ENCODE data around the gene LDLRAD3.
"Not testable (repeated sequence)": the region's sequence is repeated elsewhere in the genome, so short reads cannot be mapped to it uniquely, and the experiment has no call there.

LDLRAD3 gene

GRCh38 chr11:35995681-35996271 lies 51.9 kb downstream of the LDLRAD3 start:
- no peak for DNase-seq

GRCh38 chr11:35997902-35998520 lies 54.1 kb downstream of the LDLRAD3 start:
- no peak for DNase-seq

- no peak for DNase-seq
Measured at GRCh38 chr11:35998634-35999033, 54.8 kb downstream of the LDLRAD3 start.

- DNase-seq: no peak
Measured at GRCh38 chr11:36000616-36001190, 56.8 kb downstream of the LDLRAD3 start.

DNA sequence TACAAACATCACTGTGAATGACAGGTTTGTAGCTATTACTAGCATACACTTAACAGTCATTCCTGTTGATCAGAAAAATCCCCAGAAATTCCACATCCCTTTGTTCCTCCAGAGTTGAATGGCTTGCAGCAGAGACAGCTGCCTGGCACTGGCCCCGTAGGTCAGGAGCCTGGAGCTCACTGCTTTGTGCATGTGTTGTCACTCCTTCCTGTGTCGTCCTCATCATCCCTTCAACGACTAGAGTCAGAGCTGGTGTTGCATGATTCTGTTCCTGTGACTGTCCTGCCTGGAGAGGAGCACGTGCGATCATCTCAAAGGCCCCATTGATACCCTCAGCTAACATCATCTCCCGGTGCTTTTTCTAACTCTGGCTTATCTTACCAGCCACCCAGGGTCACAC lies 58.3 kb downstream of the LDLRAD3 start:
- DNase-seq: no peak

GRCh38 chr11:36002796-36003195 lies 58.9 kb downstream of the LDLRAD3 start:
- DNase-seq: no peak

DNA sequence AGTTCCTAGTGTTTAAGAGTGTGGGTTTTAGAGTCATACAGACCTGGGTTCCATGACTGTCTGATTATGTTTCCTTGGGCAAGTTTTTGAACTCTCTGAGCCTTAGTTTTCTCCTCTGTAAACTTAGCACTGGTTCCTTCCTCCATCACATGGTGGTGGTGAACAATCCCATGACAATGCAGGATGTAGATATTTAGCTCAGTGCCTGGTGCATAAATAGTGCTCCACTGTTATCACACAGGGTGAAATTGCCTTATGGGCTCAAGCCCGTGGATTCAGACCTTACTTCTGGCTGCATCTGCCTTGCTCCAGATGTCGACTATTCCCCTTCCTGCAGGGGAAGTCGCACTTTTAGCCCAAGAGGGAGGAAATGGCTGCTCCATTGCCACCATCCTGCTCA lies 62.7 kb downstream of the LDLRAD3 start:
- DNase-seq: no peak

- DNase-seq: no peak
Measured at GRCh38 chr11:36007127-36007655, 63.3 kb downstream of the LDLRAD3 start.

- peak; percentile 38 for DNase-seq
Measured at GRCh38 chr11:36008584-36008983, 64.7 kb downstream of the LDLRAD3 start.

- peak; percentile 78 for DNase-seq
Measured at GRCh38 chr11:36009473-36009872, 65.6 kb downstream of the LDLRAD3 start.

GRCh38 chr11:36010010-36010740 lies 66.3 kb downstream of the LDLRAD3 start:
- peak; percentile 65 for DNase-seq

- no peak for DNase-seq
Measured at GRCh38 chr11:36011574-36011973, 67.7 kb downstream of the LDLRAD3 start.

DNA sequence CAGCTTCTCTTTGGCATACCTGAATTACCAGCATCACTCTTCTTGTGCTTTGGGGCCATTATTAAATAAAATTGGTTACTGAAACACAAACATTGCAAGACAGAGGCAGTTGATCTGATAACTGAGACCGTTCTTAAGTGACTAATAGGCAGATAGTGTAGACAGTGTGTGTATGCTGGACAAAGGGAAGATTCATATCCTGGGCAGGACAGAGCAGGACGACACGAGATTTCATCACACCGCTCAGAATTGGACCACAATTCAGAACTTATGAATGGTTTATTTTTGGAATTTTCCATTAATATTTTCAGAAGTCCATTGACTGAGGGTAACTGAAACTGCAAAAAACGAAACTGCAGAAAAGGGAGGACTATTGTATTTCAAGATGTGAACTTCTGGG lies 68.6 kb downstream of the LDLRAD3 start:
- no peak for DNase-seq

GRCh38 chr11:36012979-36013378 lies 69.1 kb downstream of the LDLRAD3 start:
- no peak for DNase-seq

- not testable (repeated sequence) for DNase-seq
Measured at GRCh38 chr11:36013446-36013845, 69.6 kb downstream of the LDLRAD3 start.

- DNase-seq: no peak
Measured at GRCh38 chr11:36013950-36014897, 70.4 kb downstream of the LDLRAD3 start.

- no peak for DNase-seq
Measured at GRCh38 chr11:36014898-36015665, 71.2 kb downstream of the LDLRAD3 start.

- DNase-seq: no peak
Measured at GRCh38 chr11:36015799-36016198, 71.9 kb downstream of the LDLRAD3 start.

DNA sequence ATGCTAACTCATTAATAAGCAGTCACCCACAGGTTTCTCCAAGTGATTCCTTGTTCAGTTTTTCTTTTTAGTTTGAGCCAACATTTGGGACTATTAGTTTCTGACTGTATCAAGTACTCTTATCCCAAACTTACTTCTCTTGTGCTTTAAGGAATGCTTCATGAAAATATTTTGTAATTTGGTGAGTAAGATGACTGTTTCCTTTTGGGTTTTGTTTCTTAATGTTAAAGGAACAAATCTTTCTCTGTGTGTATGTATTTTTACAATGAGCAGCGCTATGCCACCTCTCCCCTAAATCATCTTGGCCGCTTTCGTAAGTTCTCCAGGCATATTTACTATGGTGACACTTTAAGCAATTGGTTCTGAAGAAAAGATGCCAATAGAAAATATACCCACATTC lies 72.4 kb downstream of the LDLRAD3 start:
- peak; percentile 18 for DNase-seq

- DNase-seq: no peak
Measured at GRCh38 chr11:36016709-36017108, 72.8 kb downstream of the LDLRAD3 start.

DNA sequence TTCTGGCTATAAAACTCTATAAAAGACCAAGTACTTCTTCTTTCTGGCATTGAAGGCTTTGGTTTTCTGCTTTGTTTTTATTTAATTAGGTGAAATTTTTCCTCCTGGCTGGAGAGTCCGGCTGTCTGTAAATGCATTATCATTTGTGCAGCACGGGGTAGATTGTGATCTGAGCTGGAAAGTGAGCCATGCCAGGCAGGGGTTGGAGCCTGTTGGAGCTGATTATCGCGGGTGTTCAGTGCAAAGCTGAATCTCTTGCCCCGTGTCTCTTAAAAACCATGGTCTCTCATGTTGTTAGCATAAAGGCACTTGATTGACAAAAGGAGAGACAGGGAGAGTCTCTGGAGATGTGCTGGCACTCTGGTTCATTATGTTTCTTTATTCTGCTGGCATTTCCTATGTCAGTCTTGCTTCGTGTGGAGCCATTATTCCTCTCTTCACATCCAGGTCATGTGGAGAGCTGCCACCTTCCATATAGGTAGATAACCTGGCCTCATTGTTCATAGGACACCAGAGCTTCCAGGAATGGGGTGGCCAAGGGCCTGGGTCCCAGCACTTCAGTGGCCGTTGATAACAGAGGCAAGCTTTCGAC lies 75.2 kb downstream of the LDLRAD3 start:
- no peak for DNase-seq

Data from fibroblast of skin of scalp (primary cell).